GM19468 (cell line): ENCODE measurements around the gene PPM1H.
"Not testable (repeated sequence)": the region's sequence is repeated elsewhere in the genome, so short reads cannot be mapped to it uniquely, and the experiment has no call there.

ENCODE experiments used
- ATAC-seq: cut with Tn5 transposase; IDR thresholded peaks from one replicate; pipeline ENCODE4 v1.9.1; 2021; ENCODE audit warnings: mild to moderate bottlenecking, moderate library complexity, moderate number of reproducible peaks; ENCODE audit not compliant: unreplicated experiment; ENCODE audit errors: extremely low read depth

PPM1H gene

DNA sequence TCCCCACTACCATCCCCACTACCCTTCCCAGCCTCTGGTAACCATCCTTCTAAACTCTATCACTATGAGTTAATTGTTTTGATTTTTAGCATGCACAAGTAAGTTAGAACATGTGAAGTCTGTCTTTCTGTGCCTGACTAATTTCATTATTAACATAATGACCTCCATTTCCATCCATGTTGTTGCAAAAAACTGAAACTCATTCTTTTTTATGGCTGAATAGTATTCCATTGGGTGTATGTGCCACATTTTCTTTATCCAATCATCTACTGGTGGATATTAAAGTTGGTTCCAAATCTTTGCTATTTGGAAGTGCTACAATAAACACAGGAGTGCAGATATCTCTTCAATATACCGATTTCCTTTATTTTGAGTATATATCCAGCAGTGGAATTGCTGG lies 13.2 kb upstream of the PPM1H start:
- ATAC-seq: no peak

DNA sequence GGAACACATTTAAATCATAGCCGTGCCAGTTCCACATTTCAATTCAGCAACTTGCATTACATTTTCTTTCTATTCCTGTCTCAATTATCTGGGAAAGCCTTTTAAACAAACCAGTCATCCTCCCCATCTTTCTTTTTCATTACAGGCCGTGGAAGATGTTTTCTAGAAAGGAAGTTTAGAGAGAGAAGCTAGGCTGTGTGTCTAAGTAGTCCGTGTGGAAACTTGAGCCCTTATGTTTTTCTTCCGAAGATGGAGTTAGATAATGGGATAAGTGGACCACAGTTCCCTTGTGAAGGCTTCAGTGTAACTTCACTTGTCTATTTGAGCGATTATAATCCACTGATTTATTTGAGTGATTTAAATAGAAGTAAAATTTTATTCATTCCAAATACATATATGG lies 12.4 kb upstream of the PPM1H start:
- no peak for ATAC-seq

DNA sequence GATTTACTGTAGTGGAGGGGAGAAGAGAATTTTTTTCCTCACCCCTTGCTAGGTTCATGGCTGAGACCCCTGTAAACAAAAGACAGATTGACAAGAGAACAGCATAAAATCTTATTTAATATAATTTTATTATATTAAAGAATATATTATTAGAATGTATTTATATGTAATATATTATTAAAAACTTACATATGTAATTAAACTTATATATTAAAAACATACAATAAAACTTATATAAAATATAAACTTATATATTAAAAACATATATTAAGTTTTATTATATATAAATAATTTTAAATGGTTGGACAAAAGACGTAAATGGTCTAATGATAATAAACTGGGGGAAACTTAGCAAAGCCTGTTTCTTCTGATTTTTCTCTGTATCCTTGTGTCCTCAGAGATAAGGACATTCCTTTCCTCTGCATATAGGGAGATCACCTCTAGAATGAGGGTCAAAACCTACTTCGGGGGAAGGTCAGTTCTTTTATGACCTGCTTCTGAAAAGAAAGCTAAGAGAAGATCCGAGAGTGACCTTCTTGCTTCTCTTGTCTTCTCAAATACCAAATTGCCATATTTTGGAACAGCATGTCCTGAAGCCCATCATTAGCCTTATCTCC lies 8.9 kb upstream of the PPM1H start:
- no peak for ATAC-seq

DNA sequence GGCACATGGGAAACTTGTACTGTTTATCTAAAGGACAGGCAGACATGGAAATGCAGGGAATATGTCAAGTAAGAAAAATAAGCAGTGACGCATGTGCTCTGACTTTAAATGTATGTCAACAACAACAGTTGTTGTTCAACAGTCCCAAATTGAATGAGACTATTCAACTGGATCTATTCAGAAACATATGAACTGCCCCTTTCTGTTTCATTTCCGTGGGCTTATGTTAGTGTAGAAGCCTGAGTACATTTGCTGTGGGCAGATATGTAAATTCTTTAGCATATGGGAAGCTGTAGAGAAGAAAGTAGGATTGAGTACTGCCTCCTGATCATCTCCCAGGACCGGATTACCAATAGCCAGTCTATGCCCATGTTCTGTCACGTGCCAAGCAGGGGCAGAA lies 7.4 kb upstream of the PPM1H start:
- not testable (repeated sequence) for ATAC-seq

DNA sequence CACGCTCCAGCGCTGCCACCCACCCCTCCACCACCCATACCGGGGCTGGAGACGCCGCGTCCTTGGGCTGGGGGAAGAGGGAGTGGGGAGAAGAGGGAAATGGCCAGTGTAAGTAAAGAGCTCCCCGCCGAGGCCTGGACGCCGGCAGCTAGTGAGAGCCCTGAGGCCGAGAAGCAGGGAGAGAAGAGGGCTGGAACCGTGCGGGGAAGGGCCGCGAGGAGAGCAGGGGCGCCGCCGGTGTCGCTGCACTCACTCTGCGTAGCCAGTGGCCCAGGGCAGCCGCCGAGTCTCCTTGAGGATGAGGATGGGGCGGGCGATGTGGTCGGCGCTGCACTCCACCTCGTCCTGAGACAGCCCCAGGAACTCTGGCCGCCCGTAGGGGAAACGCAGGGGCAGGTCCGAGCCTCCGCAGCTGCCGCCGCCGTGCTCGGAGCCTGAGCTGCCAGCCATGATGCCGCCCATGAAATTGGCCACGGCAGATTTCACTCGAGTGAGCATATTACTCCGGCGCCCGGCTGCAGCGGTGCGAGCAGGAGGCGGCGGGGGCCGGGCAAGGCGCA lies 631 bp downstream of the PPM1H start:
- no peak for ATAC-seq

DNA sequence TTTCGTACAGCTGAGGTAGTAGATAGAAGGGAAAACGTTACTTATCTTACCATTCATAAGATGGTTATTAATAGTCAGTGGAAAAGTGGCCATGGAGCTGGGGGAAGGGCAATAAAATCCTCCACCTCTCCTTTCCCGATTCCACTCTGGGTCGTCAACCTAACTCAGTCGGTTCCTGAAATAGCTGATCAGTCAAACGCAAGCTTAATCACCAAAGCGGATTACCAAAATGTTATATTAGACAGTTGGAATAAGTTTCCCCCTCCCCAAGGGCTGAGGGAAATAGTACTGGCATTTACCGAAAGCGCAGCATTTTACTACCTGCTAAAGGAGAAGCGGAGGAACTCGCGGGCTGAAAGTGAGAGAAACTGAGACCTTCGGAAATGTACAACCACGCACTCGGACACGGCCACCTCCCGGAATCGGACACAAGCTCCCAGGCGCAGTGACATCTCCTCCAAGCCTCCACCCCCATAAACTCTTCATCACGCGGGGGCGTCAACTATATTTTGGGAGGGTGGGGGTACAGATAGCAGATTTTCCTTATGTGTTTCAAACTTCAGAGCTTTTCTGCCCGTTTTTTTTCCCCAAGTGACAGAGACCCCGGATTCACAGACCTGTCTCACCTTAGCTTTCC lies 1.2 kb downstream of the PPM1H start:
- no peak for ATAC-seq

DNA sequence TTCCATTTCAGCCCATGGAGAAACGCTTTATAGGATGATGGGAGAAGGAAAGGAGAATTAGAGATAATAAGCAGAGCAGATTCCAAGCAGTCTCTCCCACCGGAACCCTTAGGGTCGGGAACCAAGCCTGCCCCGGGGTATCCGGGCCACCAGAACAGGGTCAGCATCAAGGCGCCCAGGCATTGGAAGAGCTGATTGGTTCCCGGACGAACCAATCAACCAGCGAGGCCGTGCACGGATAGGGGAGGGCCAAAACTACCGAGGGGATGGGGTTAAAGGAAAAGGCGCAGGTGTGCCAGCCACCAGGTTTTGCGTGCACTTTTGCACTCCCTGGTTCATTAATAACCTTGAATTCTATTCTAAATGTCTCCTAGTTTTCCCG lies 1.7 kb downstream of the PPM1H start:
- no peak for ATAC-seq

DNA sequence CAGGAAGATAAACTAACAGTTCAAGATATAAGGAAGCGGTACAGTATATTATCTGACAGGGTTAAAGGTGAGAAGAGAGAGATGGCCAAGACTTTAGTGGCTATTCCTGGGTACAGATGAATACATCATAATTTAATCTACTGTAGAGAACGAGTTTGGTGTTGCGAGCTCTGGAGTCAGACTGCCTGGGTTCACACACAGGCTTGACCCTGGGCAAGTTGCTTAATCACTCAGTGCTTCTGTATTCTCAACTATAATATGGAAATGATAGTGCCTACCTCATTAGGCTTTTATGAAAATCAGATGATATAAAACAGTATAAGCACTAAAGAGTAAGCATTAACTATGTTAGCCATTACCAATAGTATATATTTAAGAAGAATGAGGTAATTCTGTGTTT lies 3.5 kb downstream of the PPM1H start:
- no peak for ATAC-seq

DNA sequence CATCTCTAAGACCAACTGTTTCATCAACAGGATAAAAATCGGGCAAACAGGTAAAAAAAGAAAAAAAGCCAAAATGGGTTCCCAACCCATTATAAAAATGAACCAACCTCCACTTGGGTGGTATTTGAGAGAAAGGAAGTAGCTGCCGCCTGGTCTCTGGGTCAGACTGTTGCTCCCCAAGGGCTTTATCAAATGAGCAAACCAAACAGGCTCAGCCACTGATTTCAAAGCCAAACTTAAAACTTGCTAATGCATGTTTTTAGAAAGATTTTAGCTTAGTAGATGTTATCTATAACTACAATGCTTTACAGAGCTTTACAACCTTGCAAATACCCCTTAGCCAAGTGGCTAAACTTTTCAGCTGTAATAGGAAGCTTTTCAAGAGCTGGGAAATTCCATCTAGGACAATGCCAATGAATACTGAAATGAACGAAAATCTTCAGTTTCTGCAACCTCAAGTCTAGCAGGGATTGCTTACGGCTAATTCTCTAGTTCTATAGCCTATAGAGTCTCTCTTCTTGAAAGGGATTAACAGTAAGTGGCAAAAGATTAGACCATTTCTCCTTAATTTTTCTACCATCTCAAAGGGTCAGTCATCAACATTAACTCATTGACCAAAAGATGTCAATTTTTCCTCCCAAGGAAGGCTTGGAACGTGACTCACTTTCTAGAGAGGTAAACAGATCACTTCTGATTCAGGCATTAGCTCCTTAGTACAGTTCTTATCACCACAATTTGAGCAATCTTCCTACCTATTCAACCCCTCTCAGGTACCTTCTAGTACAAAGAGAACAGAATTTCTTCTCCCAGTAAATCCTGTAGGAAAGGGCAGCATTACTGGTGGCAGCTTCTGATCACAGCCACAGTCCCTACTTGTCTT lies 4.2 kb downstream of the PPM1H start:
- no peak for ATAC-seq

DNA sequence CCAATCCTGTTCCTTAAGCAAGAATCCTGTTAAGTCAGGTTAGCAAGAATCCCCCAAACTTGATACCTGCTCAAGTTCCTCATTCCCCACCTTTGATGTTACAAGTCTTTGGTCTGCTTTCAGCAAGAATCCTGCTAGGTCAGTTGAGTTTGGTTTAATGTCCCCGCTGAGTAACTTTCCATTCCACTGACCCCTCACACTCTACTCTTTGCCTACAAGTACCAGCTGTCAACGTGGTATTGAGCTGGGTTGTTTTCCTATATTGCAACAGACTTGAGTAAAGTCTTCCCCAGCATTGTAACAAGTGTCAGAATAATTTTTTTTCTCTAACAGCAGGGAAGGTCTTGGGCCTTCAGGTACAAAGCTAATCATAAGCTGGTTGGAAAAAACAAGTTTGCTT lies 6.3 kb downstream of the PPM1H start:
- no peak for ATAC-seq

DNA sequence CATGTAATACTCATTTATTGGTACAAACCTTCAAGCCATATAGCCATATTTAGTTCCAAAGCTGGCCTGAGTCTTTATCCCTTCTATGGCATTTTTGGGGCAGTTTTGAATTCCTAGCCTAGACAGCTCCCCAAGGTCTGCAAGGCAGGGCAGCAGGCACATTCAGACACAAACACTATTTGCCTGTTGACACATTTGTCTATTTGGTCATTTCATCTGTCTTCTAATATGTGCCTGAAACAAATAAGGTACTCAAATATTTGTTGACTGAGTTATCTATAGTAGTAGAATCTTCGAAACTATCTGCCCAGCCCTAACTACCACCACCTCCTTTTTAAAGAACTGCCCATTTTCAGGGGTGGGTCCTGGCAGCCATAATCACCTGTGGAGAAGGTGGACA lies 9.3 kb downstream of the PPM1H start:
- ATAC-seq: no peak

DNA sequence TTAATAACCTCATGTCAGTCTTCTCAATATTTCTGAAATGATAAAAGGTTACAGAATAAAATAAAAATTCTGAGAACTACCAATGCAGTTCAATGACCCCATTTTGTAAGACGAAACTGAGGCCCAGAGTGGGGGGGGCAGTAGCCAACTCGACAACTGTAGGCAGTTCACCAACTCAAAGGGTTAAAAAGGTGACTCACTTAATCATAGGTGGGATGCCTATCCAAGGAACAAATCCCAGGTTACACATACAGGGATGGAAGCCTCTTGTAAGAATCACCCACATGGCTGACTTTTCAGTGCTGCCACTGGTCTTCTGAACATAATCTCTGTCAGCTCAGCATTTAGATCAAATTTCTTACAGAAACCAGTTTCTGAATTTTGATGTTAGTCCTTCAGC lies 10.9 kb downstream of the PPM1H start:
- no peak for ATAC-seq

DNA sequence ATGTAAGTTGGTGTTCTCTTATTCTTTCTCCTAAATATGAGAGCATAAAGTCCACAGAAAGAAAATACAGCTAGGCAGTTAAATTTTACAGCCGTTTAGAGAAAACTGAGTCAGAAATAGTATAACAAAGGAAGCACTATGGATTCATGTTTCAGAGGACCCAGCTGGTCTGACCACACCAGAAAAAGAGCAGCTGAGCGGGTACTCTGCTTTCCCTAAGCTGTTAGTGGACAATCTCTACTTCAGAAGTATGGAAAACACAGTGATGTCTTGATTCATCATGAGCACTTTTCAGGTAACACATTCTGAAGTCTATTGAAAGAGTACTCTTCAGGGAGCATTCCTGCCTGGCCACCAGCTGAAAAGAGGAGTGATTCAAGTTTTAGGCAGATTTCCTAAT lies 12.4 kb downstream of the PPM1H start:
- ATAC-seq: no peak

DNA sequence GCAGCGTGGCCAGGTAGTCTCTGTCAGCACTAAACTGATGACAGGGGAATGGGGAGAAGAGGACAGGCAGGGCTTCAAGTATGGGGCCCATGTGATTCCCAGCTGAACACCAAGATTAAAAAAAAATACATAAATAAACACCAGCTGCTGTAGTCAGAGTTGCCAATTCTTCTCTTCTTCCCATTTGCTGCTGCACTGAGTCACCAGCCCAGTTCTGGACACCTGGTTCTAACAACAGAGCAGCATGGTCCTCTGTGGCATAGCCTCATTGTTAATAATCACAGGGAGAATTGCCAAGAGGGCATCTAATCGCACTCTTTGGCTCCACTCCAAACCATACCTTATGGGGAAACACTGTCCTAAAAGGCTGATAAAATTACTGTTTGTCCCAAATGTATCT lies 15.1 kb downstream of the PPM1H start:
- no peak for ATAC-seq

DNA sequence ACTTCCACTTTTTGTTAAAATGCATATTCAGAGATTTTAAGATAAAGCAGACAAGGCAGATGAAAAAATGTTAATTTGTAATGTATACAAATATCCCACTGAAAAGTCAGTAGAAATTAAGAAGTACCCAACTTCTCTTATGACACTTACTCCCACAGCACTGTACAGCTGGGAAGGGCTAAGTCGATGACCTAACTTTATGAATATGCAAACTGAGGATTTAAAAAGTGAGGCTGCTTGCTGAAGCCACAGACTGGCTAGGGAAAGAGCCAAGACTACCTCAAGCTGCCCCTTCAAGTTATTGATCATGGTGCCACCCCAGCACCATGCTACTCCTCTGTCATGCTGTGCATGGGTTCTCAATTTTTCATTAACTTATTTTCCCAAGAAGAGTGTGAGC lies 17.0 kb downstream of the PPM1H start:
- ATAC-seq: no peak

DNA sequence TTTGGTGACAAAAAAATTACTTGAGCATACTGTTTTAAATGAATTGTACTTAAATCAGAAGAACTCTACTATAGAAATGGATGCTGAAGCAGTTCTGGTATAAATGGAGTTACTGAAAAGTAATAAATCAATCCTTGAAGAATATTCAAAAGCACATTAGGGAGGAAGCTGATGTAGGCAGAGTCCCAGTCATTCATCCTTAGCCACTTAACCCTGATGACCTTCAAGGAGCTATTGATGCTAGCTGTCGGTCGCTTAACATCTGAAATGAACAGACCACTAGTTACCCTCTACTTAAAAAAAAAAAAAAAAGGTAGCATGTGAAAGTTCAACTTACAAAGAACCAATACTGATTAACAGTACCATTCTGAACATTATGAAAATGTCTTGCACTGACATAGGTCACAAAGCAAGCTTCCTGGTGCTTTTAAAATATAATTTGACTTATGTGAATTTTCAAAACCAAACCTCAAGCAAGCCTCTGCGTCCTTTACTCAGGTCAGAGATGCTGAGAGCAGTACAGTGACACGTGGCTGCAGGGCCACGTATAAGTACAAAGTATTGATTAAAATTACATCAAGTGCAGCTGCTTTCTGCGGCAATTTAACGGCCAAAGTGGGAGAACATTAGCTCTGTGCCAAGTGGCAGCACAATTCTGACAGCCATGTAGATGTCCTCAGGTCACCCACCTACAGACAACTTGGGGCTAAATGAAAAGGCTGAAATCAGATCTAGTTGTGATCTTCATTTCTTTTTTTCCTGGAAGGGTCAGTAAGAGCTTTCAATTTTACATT lies 18.1 kb downstream of the PPM1H start:
- no peak for ATAC-seq

DNA sequence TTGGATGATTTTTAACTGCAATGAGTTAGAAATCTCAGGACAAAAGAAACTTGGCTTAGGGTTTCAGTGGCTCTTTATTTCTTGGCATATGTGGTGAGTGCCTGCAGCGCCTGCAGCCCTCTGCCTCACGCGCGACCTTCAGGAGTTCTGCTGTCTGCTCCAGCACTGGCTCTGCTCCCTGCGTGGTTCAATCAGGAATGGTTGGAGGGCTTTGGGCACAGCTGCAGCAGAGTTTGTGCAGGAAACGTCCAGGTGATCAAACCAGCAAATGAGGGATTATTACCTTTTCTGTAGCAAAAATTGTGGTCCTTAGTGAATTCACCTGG lies 19.8 kb downstream of the PPM1H start:
- ATAC-seq: no peak

DNA sequence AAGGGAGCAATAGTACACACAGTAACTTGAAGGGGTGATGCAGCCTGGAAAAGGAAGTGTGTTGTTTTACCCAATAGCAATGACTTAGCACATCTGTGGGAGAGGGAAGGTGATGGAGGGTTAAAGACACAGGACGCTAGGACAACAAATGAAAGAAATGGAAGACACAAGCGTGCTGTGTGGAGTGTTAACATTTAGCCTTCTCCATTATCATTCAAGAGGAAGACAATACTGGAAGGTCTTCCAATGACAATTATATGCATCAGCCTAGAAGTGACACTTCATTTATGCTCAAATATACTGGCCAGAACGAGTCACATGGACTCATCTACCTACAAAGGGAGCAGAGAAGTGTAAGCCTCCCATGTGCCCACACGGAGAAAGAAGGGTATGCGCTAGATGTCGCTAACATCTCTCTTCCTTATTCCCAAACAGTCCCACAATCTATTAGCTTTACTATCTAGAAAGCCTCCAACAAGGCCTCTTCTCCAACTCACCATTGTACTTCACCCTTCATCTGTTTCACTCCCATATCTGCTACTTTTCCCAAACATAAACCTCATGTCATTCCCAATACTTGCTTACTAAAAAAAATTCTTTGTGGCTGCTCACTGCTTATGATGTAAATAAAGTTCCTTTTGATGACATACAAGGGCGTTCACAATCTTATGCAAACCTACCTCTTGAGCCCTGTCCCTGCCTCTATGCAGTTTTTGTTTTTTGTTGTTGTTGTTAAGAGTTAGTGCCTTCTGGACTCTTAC lies 20.3 kb downstream of the PPM1H start:
- no peak for ATAC-seq

DNA sequence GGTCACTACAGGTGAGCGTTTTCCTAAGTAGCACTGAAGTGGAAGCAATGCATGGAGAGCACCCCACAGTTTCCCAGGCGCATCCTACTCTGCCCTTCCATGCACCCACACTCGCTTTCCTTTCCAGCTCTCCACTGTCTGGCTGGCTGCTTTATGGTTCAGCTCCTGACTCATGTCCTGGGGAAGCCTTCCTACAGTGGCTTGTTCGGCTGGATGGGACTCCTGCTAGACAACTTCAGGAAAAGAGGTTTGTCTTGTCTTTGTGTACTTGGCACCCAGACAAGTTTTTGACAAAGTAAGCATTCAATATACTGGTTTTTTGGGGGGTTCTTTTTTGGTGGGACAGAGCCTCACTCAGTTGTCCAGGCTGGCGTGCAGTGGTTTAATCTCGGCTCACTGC lies 21.6 kb downstream of the PPM1H start:
- no peak for ATAC-seq

DNA sequence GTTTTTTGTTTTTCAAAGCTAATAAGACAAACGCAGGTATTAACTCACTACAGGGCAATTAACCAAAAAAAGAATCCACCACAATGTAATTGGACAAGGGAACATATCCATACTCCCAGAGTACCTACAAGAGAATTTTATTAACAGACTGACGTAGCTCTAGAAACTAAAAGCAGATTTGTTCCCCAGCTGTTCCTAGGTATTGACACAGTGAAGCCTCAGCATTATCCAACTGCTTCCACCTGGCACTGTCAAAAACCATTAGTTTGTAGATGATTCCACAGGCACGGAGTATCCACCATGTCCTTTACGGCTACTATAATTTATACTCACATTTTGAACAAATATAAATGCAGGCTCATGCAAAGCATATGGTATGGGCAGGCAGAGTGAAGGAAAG lies 22.3 kb downstream of the PPM1H start:
- ATAC-seq: no peak
